GM21381 (cell line): ENCODE measurements around the gene GPRC5C.
"Not testable (repeated sequence)": the region's sequence is repeated elsewhere in the genome, so short reads cannot be mapped to it uniquely, and the experiment has no call there.

Experiments
- ATAC-seq: cut with Tn5 transposase; IDR thresholded peaks from one replicate; pipeline ENCODE4 v1.9.1; 2021; ENCODE audit warnings: mild to moderate bottlenecking, moderate library complexity; ENCODE audit not compliant: unreplicated experiment

GPRC5C gene

GRCh38 chr17:74466111-74466827 is 34.4 kb downstream of the GPRC5C start, which contains the start of gene CD300A:
CD300A (plus strand) TSS chr17:74466634; CDS start chr17:74466704, 70 bp downstream.
- ATAC-seq, result no peak

DNA sequence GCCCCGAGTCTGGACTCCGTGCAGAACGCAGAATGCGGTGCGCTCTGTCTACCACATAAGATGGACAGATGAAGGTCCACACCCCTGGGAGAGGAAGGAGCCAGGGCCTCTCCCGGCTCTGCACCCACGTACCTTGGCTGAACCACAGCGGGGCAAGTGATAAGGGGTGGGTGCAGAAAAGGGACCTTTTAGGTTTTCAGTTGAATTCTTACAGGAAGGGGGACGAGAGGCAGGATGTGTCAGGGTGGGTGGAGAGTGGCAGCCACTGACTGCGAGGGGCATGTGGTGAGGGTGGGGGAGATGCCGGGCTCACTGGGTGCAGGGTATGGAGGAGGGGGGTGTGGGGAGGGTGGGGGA is 34.9 kb downstream of the GPRC5C start:
- ATAC-seq, result no peak

GRCh38 chr17:74467221-74467951 is 35.5 kb downstream of the GPRC5C start:
- peak; percentile 55 for ATAC-seq

DNA sequence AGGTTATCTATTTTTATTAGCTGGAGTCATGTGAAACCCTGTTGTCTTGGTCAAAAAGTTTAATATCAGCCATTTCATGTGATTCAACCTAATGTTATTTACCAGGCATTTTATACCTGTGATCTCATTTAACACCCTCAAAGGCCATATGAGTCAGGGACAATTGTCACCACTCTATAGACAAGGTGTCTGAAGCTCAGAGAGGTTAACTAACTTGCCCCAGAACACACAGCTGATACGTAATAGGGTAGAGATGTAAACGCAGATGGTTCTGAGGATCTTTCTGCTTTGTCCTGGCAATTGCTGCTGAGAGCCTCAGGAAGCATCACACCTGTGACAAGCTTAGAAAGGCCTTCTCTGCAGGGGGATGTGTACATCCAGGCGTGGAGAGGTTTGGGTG is 39.5 kb downstream of the GPRC5C start:
- ATAC-seq, result no peak

- no peak for ATAC-seq
Measured at GRCh38 chr17:74472890-74473289, 41.0 kb downstream of the GPRC5C start.

DNA sequence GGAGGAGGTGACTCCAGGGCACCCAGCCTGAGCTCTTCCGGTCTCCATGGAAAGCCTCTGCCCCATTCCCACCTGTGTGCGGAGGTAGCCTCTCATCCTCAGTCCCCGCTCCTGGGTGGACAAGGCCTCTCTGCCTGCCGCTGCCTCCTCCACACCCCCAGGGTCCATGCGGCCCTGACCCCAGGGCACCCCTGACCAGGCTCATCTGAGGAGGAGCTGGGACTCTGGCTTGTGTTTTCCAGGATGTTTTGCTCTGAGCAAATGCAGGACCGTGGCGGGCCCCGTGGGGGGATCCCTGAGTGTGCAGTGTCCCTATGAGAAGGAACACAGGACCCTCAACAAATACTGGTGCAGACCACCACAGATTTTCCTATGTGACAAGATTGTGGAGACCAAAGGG is 41.4 kb downstream of the GPRC5C start:
- ATAC-seq, result no peak

DNA sequence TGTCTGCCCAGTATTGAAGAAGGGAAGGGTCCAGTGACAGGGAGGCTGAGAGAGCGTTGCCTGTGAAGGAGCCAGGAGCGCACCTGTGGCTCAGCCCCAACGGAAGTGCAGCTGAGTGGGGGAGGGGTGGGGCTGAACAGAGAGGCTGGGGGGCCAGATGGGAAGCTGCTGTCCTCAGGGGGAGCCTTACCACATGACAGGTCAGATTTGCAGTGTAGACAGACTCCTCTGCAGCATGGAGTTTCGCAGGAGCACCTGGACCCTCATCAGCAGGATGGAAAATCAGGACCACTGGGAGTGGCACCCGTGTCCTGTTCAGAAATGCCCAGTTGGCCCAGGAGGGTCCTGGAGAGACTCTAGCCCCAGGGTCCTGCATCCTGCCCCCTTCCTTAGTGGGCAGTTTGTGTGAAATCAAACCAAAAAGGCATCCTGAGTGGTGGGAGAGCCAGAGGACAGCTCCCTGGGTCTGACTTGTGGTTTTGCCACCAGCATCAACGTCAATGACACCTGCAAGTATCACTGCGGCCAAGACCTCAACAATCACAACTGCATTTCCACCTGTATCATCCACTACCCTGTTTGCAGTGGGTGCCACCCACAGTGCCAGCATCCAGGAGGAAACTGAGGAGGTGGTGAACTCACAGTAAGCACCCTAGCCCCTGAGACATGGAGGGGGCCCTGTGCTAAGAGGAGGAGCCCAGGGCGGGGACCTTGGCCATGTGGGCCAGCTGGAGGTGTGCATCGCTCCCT is 42.3 kb downstream of the GPRC5C start:
- no peak for ATAC-seq

DNA sequence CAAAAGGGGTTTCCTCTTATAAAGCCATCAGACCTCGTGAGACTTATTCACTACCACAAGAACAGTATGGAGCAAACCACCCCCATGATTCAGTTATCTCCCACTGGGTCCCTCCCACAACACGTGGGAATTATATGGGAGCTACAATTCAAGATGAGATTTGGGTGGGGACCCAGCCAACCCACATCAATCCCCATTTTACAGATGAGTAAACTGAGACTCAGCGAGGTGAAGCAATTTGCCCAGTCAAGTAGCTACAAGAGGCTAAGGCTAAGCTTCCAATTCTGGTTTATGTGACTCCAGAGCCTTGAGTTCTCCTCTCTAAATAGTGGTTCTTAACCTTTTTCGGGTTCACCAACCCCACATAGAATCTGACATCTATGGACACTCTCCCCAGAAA is 43.3 kb downstream of the GPRC5C start:
- ATAC-seq, result no peak

DNA sequence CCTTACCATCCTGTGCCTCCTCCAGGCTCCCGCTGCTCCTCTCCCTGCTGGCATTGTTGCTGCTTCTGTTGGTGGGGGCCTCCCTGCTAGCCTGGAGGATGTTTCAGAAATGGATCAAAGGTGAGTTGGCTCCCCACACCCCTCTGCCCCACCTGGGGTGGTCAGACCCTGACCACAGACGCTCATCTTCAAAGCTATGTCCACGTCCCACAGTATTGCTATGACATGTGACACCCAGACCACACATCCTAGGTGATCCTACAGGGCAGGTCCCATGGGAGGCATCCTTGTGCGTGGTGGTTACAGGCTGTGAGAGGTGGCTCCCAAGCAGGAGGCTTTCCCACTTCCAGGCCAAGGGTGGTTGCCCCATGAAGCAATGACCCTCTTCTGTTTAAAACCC is 45.5 kb downstream of the GPRC5C start:
- ATAC-seq, result no peak

GRCh38 chr17:74478420-74479100 is 46.7 kb downstream of the GPRC5C start:
- no peak for ATAC-seq

GRCh38 chr17:74480290-74480689 is 48.4 kb downstream of the GPRC5C start:
- no peak for ATAC-seq

DNA sequence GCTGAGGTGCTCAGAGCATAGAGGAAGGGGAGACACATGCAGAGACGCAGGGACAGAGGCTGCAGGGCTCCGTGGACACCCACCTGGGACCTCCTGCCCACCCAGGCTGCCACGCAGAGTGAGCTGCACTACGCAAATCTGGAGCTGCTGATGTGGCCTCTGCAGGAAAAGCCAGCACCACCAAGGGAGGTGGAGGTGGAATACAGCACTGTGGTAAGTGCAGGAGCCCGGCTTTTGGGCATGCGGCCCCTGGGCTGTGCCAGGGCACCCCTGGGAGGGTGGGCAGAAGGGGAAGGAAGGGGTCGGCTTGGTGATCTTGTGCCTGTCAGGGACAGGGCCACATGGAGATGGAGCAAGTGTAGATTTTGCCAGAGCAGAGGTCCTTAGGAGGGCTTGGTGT is 49.7 kb downstream of the GPRC5C start:
- no peak for ATAC-seq

DNA sequence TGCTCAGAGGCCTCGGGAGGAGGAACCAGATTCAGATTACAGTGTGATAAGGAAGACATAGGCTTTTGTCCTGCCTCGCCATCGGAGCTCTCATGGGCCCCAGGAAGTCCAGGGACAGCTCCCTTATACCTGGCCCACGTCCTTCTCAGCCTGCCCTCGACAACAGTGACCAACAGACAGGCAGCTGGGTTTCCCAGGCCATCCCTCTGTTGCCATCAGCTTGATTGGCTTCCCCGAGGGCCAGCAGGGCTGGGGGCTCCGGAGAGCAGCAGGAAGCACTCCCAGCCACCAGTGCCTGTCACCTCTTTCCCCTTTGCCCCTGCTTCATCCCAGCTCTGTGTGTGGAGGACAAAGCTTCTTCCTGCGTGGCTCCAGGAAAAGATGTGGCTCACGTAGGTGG is 52.2 kb downstream of the GPRC5C start:
- no peak for ATAC-seq

GRCh38 chr17:74485022-74485743 is 53.3 kb downstream of the GPRC5C start:
- no peak for ATAC-seq

DNA sequence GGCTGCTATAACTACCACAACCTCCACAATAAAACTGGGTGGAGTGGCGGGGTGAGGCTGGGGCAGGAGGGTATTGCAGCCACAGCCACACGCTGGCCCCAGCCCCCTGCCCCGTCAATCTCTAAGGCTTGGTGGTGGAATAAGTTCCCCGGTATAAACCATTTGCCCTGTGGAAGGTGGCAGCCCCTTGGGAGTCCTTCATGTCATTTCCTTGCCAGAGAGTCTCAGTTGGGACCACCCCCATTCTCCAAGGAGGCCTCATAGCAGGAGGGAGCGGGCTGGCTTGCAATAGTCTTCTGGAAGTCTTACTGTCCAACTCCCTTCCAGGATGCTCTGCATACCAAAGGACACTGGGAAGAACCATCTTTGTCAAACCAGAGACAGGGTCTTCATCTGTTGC is 54.0 kb downstream of the GPRC5C start:
- no peak for ATAC-seq

- not testable (repeated sequence) for ATAC-seq
Measured at GRCh38 chr17:74488276-74488675, 56.4 kb downstream of the GPRC5C start.

DNA sequence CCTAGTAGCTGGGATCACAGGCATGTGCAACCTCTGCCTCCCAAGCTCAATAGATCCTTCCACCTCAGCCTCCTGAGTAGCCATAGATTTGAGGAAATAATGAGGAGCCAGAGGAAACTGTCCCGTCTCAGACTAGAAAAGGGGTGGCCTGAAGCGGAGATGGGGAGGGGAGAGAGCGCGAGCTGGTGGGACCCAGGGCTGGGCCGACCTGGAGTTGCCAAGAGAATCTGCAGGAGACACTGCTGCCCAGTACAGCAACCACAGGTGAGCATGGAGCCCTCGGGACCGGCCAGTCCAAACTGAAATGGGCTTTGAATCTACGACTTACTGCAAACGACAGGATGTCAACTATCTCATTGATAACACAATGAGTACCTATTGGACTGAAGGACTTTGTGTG is 58.8 kb downstream of the GPRC5C start:
- ATAC-seq, result no peak

- ATAC-seq, result no peak
Measured at GRCh38 chr17:74491626-74492025, 59.7 kb downstream of the GPRC5C start.

DNA sequence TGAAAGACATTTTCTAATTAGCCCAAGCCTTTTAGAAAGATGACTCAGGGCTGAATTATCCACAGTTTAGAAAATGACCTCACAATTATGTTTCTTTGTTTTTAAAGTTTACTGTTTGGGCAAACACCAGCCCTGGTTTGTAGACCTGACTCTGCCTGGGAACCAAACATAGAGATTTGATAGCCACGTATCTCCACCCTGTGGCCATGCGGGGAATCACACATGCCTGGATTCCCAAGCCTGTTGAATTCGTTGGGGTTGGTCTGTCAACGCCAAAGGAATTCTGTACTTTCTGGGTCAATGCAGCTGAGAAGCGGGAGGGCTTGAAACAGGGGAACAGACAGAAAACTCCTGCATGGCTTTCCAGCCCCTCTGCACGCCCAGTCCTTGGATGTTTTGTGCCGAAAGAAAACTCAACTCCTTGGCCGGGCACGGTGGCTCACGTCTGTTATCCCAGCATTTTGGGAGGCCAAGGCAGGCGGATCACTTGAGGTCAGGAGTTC is 61.5 kb downstream of the GPRC5C start:
- no peak for ATAC-seq
